Measurements from ENCODE around the gene AP2M1. TPM values are rescaled to one million over a fixed set of nuclear protein-coding genes. Genes with fewer than 3 reads are reported as not detected.

The AP2M1 gene
- polyA plus RNA-seq, 1 donor (not counting 4 experiments of a cell fraction or from before 2014, with no cell fraction given), result 431 TPM

DNA sequence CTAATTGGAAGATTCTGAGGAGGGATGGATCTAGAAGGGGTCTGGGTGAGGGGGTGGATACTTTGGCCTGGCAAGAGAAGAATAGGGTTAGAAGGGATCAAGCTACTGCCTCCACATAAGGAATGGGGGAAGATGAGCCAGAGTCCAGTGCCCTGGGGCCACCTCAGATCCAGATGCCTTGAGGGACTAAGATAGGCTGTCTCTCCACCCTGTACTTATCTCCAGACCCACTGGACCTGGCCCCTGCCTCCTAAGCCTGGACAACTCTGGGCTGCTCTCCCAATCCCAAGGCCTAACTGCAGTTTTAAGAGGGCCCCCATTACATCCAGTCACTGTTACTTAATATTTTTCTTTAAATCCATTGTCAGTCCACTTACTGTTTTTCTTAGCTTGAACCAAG is 17.4 kb upstream of the AP2M1 start:
- DNase-seq (ENCODE audit: low read depth, low spot score) (no peak), FAIRE-seq (no peak)
- peak overlapping the region; percentile 80 to 97 (median 94) for H3K4me3 ChIP-seq (ENCODE audit: control insufficient read depth in 2 of 3, extremely low read depth in 1 of 3, insufficient read depth in 2 of 3, low read depth in 1 of 3, low read length in 3 of 3)
- H3K4me1 ChIP-seq (ENCODE audit: control insufficient read depth, extremely low read depth, insufficient read depth, low read length), result peaks cover 5% of the 10 kb centered on the region
- TF ChIP-seq EZH2 (IDR thresholded peaks at IDR 0.05; ENCODE audit: low read length), result no peak
- TF ChIP-seq, protein P1, sequence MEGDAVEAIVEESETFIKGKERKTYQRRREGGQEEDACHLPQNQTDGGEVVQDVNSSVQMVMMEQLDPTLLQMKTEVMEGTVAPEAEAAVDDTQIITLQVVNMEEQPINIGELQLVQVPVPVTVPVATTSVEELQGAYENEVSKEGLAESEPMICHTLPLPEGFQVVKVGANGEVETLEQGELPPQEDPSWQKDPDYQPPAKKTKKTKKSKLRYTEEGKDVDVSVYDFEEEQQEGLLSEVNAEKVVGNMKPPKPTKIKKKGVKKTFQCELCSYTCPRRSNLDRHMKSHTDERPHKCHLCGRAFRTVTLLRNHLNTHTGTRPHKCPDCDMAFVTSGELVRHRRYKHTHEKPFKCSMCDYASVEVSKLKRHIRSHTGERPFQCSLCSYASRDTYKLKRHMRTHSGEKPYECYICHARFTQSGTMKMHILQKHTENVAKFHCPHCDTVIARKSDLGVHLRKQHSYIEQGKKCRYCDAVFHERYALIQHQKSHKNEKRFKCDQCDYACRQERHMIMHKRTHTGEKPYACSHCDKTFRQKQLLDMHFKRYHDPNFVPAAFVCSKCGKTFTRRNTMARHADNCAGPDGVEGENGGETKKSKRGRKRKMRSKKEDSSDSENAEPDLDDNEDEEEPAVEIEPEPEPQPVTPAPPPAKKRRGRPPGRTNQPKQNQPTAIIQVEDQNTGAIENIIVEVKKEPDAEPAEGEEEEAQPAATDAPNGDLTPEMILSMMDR (optimal IDR thresholded peaks at IDR 0.05 in 1 of 3, IDR thresholded peaks at IDR 0.05 in 1 of 3, conservative IDR thresholded peaks at IDR 0.05 in 1 of 3; ENCODE audit: extremely low read depth in 1 of 3, insufficient read depth in 2 of 3, low read length in 3 of 3), result no peak
- H3K9me1 ChIP-seq (ENCODE audit: control insufficient read depth, extremely low read depth, insufficient read depth, low read length), result no peaks in the 10 kb centered on the region
- H2AFZ ChIP-seq (ENCODE audit: control insufficient read depth, low read length), result no peak overlapping the region
- no peaks in the 10 kb centered on the region for H3K27me3 ChIP-seq (ENCODE audit: control insufficient read depth, extremely low read depth, insufficient read depth, low read length)
- H4K20me1 ChIP-seq (ENCODE audit: control insufficient read depth, extremely low read depth, insufficient read depth, low read length), result no peaks in the 10 kb centered on the region
- H3K9ac ChIP-seq (ENCODE audit: control insufficient read depth, extremely low read depth, insufficient read depth, low read length), result peak overlapping the region; percentile 85
- peak overlapping the region; percentile 5 for H3K27ac ChIP-seq (ENCODE audit: control insufficient read depth, insufficient read depth, low read length)
- peaks cover 0 to 2% of the 10 kb centered on the region in 2 experiments for H3K36me3 ChIP-seq (ENCODE audit: control insufficient read depth in 2 of 2, extremely low read depth in 1 of 2, insufficient read depth in 2 of 2, low read length in 2 of 2)
- no peaks in the 10 kb centered on the region for H3K9me3 ChIP-seq (ENCODE audit: control insufficient read depth, low read depth, low read length)
- H3K79me2 ChIP-seq (ENCODE audit: control insufficient read depth, insufficient read depth, low read length), result peaks cover 56% of the 10 kb centered on the region
- peak overlapping the region; percentile 98 for H3K4me2 ChIP-seq (ENCODE audit: control insufficient read depth, extremely low read depth, insufficient read depth, low read depth, low read length)
- dilution Hi-C loops (cut with MboI; ENCODE audit: extremely low pct_ligation_motif_present, low sequenced_read_pairs), result no loop called here

DNA sequence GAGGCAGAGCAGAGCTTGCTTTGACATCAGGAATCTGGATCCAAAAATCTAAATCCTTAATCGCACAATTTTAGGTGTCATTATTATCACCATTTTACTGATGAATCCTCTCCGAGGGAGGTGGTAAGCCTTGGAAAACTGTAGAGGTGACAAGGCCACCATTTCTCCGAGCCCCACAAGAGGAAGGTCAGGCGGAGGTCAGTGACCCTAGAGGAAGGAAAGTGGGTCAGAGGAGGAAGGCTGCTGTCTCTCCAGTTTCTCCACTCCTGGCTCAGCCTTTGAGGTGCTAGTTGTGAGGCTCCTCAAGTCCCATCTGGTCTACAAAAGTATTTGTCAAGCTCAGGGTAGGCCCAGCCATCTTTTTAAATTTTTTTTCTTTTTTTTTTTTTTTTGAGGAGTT is 16.3 kb upstream of the AP2M1 start:
- Histone ChIP-seq H4K20me1 (ENCODE audit: control insufficient read depth, extremely low read depth, insufficient read depth, low read length) (no peaks in the 10 kb centered on the region), H3K9ac (ENCODE audit: control insufficient read depth, extremely low read depth, insufficient read depth, low read length) (no peak overlapping the region), H3K79me2 (ENCODE audit: control insufficient read depth, insufficient read depth, low read length) (peaks cover 57% of the 10 kb centered on the region), H2AFZ (ENCODE audit: control insufficient read depth, low read length) (no peak overlapping the region), H3K4me3 (ENCODE audit: control insufficient read depth in 2 of 3, extremely low read depth in 1 of 3, insufficient read depth in 2 of 3, low read depth in 1 of 3, low read length in 3 of 3) (no peak overlapping the region), H3K27ac (ENCODE audit: control insufficient read depth, insufficient read depth, low read length) (no peak overlapping the region), H3K4me2 (ENCODE audit: control insufficient read depth, extremely low read depth, insufficient read depth, low read depth, low read length) (no peak overlapping the region), H3K27me3 (ENCODE audit: control insufficient read depth, extremely low read depth, insufficient read depth, low read length) (no peaks in the 10 kb centered on the region), H3K36me3 (ENCODE audit: control insufficient read depth in 2 of 2, extremely low read depth in 1 of 2, insufficient read depth in 2 of 2, low read length in 2 of 2) (peaks cover 1 to 2% of the 10 kb centered on the region in 2 experiments), H3K9me1 (ENCODE audit: control insufficient read depth, extremely low read depth, insufficient read depth, low read length) (no peaks in the 10 kb centered on the region), H3K4me1 (ENCODE audit: control insufficient read depth, extremely low read depth, insufficient read depth, low read length) (peaks cover 5% of the 10 kb centered on the region), H3K9me3 (ENCODE audit: control insufficient read depth, low read depth, low read length) (no peaks in the 10 kb centered on the region)
- TF ChIP-seq EZH2 (IDR thresholded peaks at IDR 0.05; ENCODE audit: low read length), result no peak
- TF ChIP-seq, protein P1 (optimal IDR thresholded peaks at IDR 0.05 in 1 of 3, IDR thresholded peaks at IDR 0.05 in 1 of 3, conservative IDR thresholded peaks at IDR 0.05 in 1 of 3; ENCODE audit: extremely low read depth in 1 of 3, insufficient read depth in 2 of 3, low read length in 3 of 3), result no peak
- no peak for DNase-seq (ENCODE audit: low read depth, low spot score)
- no peak for FAIRE-seq
- dilution Hi-C loops (cut with MboI; ENCODE audit: extremely low pct_ligation_motif_present, low sequenced_read_pairs), result no loop called here
